MV-4-11 (cell line): ENCODE data around the gene NEK1.

Source experiments
- DNase-seq: peaks from one replicate; lab custom pipeline; 2025; lab: John Stamatoyannopoulos, UW

NEK1 gene

GRCh38 chr4:169362607-169363006, 249.8 kb downstream of the NEK1 start:
- peak; percentile 53 for DNase-seq

DNA sequence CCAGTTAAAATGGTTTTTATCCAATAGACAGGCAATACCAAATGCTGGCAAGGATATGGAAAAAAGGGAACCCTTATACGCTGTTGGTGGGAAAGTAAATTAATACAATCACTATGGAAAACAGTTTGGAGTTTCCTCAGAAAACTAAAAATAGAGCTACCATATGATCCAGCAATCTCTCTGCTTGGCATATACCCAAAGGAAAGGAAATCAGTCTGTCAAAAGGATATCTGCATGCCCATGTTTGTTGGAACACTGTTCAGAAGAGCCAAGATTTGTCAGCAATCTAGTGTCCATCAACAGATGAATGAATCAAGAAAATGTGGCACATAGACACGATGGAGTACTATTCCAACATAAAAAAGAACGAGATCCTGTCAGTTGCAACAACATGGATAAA, 250.6 kb downstream of the NEK1 start:
- DNase-seq = no peak

DNA sequence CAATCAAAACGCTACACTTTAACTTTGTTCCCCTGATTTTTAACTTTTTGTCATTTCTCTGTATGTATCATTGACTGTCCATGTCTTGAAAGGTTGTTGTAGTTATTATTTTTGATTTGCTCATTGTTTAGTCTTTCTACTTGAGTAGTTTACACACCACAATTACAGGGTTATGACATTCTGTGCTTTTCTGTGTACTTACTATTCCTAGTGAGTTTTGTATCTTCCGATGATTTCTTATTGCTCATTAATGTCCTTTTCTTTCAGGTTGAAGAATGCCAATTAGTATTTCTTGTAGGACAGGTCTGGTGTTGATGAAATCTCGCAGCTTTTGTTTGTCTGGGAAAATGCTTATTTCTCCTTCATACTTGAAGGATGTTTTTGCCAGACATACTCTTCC, 252.4 kb downstream of the NEK1 start:
- no peak for DNase-seq

DNA sequence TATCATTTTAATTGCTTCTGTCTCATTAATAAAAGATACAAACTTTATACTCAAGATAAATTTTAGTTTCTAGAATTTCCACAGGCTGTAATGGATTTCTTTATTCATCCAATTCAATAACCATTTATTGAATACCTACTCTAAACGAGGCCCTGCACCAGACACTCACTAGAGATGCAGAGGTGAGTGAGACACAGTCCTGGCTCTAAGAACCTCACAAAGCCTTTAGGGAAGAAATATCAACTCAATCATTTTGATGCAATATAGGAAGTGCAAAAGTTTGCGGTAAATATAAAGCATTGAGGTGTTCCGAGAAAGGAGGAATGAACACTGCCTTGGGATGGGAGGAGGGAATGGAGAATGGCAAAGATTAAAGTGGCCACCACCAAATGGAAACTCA, 260.0 kb downstream of the NEK1 start:
- no peak for DNase-seq

GRCh38 chr4:169351872-169352271, 260.5 kb downstream of the NEK1 start:
- DNase-seq = no peak

DNA sequence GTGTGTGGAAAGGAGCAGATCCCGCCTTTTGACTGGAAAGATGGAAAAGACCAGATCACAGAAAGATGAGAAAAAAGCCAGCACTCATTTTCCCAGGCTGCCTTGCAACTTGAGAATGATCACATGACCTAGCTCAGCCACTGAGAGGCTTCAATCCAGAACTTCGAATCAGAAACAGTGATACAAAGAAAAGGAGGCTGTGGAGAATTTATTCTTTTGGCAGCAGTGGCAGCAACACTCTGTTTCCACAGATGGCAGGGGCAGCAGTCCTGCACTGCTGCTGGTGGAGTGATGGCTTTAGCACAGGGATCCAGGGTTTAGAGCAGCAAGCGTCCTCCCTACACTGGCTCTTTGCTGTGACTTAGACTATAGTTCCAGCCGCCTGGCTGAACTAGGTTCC, 263.8 kb downstream of the NEK1 start:
- no peak for DNase-seq

- DNase-seq = no peak
Measured at GRCh38 chr4:169346840-169347239, 265.5 kb downstream of the NEK1 start.

GRCh38 chr4:169345316-169345721, 267.1 kb downstream of the NEK1 start:
- no peak for DNase-seq
